KOPT-K1 (cell line): Measurements from ENCODE around the gene PLEKHA7.
"Not testable (repeated sequence)": the region's sequence is repeated elsewhere in the genome, so short reads cannot be mapped to it uniquely, and the experiment has no call there.

Experiments
- H3K27ac ChIP-seq: fragments of 200-600 bp; sonication (generic); 2 replicates; pipeline ENCODE4 v1.5.1; 2016; ENCODE audit warnings: antibody characterized with exemption, mild to moderate bottlenecking, low read depth, low read length; ENCODE audit not compliant: poor library complexity, severe bottlenecking
- H3K36me3 ChIP-seq: fragments of 200-600 bp; sonication (generic); 2 replicates; pipeline ENCODE4 v1.5.1; 2017; ENCODE audit warnings: antibody characterized with exemption, mild to moderate bottlenecking, low read length, moderate library complexity; ENCODE audit not compliant: insufficient read depth
- H3K9me3 ChIP-seq: fragments of 200-600 bp; sonication (generic); 2 replicates; pipeline ENCODE4 v1.5.1; 2017; ENCODE audit warnings: antibody characterized with exemption, low read length, mild to moderate bottlenecking; ENCODE audit not compliant: insufficient read depth, poor library complexity, severe bottlenecking

PLEKHA7 gene, protein sequence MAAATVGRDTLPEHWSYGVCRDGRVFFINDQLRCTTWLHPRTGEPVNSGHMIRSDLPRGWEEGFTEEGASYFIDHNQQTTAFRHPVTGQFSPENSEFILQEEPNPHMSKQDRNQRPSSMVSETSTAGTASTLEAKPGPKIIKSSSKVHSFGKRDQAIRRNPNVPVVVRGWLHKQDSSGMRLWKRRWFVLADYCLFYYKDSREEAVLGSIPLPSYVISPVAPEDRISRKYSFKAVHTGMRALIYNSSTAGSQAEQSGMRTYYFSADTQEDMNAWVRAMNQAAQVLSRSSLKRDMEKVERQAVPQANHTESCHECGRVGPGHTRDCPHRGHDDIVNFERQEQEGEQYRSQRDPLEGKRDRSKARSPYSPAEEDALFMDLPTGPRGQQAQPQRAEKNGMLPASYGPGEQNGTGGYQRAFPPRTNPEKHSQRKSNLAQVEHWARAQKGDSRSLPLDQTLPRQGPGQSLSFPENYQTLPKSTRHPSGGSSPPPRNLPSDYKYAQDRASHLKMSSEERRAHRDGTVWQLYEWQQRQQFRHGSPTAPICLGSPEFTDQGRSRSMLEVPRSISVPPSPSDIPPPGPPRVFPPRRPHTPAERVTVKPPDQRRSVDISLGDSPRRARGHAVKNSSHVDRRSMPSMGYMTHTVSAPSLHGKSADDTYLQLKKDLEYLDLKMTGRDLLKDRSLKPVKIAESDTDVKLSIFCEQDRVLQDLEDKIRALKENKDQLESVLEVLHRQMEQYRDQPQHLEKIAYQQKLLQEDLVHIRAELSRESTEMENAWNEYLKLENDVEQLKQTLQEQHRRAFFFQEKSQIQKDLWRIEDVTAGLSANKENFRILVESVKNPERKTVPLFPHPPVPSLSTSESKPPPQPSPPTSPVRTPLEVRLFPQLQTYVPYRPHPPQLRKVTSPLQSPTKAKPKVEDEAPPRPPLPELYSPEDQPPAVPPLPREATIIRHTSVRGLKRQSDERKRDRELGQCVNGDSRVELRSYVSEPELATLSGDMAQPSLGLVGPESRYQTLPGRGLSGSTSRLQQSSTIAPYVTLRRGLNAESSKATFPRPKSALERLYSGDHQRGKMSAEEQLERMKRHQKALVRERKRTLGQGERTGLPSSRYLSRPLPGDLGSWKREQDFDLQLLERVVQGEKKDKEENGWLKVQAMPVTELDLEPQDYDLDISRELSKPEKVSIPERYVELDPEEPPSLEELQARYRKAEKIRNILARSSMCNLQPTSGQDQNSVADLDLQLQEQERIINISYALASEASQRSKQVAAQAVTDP

DNA sequence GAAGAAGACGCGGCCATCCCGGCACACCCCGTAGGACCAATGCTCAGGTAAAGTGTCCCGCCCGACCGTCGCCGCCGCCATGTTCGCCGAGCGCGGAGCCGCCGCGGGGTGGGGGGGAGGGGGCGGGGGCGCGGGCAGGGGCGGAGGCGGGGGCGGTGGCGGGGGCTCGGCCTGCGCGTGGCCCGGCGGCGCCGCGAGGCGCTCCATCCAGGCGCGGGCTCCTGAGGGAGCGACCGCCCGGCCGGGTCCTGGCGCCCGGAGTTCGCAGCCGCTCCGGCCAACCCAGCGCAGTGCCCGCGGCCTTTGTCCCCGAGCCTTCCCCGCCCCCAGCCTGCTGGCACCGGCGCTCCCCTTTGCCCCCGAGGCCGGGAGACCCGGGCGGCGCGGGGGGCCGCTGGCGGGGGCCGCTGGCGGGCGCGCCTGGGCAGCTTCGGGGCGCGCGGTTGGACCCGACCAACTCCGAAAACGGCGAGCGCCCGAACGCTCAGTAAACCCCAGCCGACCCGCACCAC is at the start of gene PLEKHA7:
Gene PLEKHA7 (minus strand): TSS at position 94 of the 512 bp plus-strand sequence. CDS start 13 bp downstream, at position 81.
- no peak within 1 kb of the TSS for H3K27ac ChIP-seq

DNA sequence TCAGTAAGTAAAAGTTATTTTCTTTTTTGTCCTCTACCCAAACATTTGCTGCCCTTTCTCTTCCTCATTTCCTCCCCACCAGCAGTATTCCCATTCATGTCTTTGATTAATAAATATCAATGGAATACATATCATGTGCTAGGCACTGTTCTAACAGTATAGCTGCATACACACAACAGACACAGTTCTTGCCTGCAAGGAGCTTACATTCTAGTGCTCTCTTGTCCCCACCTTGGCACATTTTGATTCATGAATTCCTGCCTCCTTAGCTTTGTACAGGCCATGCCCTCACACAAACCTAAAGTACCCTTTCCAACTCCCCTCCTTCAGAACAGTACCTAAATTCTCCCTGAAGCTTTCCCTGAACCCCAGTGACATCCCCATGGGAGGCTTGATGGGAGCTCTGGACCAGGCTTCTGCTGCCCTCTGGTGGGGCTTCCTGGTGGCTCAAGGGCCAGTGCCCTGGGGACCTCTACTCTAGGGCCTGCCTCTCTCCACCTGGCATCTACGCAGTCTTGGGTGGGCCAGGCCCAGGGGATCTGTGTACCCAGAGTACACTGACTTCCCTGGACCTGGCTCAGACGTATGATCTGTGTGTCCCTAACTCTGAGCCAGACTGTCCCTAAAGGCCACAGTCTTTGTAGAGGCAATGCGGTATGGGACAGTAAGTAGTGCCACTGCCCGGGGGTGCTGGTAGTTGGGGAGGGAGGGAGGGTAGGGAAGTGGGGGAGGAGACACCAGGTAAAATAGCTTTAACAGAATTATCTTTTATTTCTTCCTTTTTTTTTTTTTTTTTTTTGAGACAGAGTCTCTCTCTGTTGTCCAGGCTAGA is 49.2 kb upstream of the PLEKHA7 start:
- H3K36me3 ChIP-seq, result no peaks in the 10 kb centered on the region
- H3K27ac ChIP-seq, result no peak overlapping the region
- no peaks in the 10 kb centered on the region for H3K9me3 ChIP-seq

More for the DNA sequence above, at the start of gene PLEKHA7:
- Histone ChIP-seq H3K9me3 (no peaks in the 10 kb centered on the region), H3K36me3 (no peaks in the 10 kb centered on the region)

DNA sequence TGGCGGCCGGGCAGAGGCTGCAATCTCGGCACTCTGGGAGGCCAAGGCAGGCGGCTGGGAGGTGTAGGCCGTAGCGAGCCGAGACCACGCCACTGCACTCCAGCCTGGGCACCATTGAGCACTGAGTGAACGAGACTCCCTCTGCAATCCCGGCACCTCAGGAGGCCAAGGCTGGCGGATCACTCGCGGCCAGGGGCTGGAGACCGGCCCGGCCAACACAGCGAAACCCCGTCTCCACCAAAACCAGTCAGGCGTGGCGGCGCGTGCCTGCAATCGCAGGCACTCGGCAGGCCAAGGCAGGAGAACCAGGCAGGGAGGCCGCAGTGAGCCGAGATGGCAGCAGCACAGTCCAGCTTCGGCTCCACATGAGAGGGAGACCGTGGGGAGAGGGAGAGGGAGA is 36.9 kb upstream of the PLEKHA7 start:
- not testable (repeated sequence) for H3K9me3 ChIP-seq, H3K27ac ChIP-seq, H3K36me3 ChIP-seq

DNA sequence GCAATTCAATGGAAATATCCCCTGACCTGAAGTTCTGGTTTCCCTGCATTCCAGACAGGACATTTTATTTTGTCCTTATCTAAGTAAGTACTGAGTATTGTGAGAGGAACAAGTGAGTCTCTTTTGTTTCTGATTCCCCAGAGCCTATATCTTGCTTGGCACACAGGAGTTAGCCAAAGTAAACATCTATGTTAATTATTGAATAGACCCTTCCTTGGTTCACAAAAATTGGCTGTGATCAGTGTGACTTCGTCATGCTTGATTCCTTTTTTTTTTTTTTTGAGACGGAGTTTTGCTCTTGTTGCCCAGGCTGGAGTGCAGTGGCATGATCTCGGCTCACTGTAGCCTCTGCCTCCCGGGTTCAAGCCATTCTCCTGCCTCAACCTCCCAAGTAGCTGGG is 34.3 kb upstream of the PLEKHA7 start:
- not testable (repeated sequence) for H3K27ac ChIP-seq, H3K9me3 ChIP-seq, H3K36me3 ChIP-seq

DNA sequence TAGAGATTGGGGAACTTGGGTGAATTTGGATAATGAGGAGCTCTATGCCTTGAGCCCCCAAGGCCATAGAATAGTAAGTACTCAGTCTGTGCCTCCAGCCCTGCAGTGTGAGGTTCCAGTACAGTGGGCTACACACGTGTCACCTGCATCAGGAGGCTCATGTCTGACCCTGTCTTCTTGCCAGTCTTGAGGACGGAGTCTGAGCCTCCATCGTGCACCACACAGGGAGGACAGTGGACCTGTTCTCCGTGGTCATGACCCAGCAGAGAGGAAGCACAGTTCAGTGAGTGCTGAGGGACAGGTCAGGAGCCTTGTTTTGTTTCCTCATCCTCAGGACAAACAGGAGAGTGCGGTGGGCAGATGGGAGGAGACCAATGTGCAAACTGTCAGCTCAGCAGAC is 32.5 kb upstream of the PLEKHA7 start:
- Histone ChIP-seq H3K9me3 (no peaks in the 10 kb centered on the region), H3K36me3 (no peaks in the 10 kb centered on the region), H3K27ac (no peak overlapping the region)

DNA sequence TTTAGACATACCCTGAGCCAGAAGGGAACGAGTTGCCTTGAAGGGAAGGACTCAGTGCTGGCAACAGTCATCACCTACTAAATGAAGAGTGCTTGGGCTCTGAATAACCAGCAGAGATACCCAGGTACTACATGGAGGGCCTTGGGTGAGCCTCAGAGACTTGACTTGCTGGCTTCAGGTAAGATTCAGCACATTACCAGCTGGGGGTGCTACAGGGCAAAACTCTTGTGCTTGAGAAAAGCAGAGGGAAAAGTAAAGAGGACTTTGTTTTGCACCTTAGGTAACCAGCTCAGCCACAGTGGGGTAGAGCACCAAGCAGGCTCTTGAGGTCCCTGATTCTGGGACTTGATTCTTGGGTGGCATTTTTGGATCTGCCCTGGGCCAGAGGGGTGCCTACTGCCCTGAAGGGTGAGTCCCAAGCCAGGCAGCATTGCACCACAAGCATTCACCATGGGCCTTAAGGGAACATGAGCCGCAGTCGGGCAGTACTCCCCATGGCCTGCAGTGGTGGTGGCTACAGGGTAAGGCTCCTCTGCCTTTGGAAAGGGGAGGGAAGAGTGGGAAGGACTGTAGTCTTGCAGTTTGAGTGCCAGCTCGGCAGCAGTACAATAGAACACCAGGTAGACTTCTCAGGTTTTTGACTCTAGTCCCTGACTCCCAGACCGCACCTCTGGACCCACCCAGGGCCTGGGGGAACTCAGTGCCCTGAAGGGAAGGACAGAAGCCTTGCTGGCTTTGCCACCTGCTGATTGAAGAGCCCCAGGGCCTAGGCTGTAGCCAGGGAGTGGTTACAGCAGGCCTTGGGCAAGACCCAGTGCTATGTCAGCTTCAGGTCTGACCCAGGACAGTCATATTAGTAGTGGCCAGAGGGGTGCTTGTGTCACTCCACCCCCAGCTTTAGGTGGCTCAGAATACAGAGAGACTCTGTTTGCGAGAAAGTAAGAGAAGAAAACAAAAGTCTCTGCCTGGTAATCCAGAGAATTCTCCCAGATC is 22.7 kb upstream of the PLEKHA7 start:
- H3K9me3 ChIP-seq, result no peaks in the 10 kb centered on the region
- no peak overlapping the region for H3K27ac ChIP-seq
- no peaks in the 10 kb centered on the region for H3K36me3 ChIP-seq

DNA sequence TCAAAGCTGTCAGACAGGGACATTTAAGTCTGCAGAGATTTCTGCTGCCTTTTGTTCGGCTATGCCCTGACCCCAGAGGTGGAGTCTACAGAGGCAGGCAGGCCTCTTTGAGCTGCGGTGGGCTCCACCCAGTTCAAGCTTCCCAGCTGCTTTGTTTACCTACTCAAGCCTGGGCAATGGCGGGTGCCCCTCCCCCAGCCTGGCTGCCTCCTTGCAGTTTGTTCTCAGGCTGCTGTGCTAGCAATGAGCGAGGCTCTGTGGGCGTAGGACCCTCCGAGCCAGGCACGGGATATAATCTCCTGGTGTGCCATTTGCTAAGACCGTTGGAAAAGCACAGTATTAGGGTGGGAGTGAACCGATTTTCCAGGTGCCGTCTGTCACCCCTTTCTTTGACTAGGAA is 19.8 kb upstream of the PLEKHA7 start:
- H3K27ac ChIP-seq, H3K9me3 ChIP-seq, H3K36me3 ChIP-seq: not testable (repeated sequence)

DNA sequence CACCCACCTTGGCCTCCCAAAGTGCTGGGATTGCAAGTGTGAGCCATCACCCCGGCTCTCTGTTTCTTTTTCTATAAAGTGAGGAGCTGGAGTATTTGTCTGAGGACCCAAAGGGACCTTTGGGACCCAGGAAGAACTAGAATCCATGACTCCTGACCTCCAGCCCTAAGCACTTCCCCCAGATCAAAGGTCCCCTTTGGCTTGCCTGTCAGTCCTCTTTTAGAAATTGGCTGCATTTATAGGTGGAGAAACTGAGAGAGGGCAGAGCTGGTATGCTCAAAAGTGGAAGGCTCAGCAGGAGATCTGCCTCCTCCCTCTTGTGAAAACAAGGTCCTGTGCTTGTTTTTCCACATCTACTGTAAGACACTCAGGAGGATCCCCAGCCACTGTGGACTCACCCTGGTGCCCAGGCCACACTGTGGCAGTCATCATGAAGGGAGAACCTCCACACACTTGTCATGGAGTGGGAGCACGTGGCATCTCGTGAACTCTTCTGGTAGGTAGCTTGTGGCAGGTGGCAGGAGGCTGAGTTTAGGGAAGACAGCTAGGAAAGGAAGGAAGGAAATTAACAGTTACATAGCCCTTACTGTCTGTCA is 12.4 kb upstream of the PLEKHA7 start:
- H3K9me3 ChIP-seq, result no peaks in the 10 kb centered on the region
- H3K27ac ChIP-seq, result no peak overlapping the region
- H3K36me3 ChIP-seq, result no peaks in the 10 kb centered on the region

DNA sequence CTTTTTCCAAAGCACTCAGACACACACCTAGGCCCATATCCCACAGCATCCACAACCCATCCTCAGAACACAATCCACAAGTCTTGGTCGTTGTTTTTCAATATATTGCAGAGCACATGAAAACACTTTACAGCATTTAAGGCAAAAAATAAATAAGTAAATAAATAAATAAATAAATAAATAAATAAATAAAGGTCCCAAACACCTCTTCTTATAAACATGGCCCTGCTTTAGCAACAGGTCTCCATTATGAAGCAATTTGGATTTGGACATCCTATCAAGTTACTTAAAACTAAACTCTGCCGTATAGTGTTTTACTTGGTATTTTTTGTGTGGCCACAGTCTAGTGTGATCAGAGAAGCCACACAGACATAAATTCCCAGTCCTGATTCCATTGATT is 10.7 kb upstream of the PLEKHA7 start:
- H3K36me3 ChIP-seq, result no peaks in the 10 kb centered on the region
- H3K9me3 ChIP-seq, result no peaks in the 10 kb centered on the region
- no peak overlapping the region for H3K27ac ChIP-seq

DNA sequence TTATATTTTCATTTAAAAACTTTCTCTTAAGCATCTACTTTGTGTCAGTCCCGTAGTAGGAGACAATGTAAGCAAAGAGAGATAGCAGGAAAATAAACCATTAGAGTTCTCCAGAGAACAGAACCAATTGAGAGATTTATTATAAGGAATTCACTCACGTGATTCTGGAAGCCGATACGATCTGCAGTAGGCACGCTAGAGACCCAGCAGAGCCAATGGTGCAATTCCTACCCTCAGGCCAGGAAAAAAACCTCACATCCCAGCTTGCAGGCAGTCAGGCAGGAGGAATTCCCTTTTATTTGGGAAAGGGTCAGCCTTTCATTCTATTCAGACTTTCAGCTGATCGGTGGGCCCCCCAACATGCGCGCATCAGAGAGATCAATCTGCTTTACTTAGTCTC is 7.3 kb upstream of the PLEKHA7 start:
- no peaks in the 10 kb centered on the region for H3K9me3 ChIP-seq
- H3K27ac ChIP-seq, result no peak overlapping the region
- H3K36me3 ChIP-seq, result no peaks in the 10 kb centered on the region

DNA sequence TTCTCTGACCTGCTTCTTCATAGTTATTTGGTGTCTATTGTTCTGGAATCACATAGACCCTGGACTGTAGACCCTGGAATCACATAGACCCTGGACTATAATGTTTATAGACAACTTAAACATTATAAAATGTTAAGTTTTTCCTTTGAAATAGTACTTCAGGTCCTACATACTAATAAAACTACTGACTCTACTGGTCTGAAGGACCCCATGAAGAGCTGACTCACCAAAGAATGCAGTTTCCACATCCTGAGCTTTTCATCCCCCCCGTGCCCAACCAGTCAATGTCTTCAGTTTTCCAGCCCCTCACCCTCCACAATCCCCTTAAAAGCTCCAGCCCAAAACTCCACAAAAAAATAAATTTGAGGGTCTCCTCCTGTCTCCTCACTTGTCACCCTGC is 6.6 kb upstream of the PLEKHA7 start:
- no peaks in the 10 kb centered on the region for H3K9me3 ChIP-seq
- no peaks in the 10 kb centered on the region for H3K36me3 ChIP-seq
- H3K27ac ChIP-seq, result no peak overlapping the region

DNA sequence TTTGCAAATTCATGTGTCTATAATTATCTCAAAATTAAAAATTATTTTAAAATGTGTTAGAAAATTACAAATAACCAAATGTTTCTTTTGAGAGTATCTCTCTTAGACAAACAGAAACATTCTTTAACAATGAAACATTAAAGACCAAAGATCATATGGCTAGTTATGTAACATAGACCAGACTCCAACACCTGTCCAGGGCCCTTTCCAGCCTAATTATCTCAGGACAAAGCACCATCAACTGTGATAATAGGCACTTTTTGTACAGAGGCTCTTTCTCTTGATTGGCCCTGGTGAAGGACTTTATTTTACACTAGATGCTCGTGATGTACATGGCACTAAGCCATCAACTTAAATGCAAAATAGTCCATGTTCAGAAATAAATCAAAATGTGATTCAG is 5.0 kb upstream of the PLEKHA7 start:
- H3K9me3 ChIP-seq, result no peaks in the 10 kb centered on the region
- H3K27ac ChIP-seq, result no peak overlapping the region
- H3K36me3 ChIP-seq, result no peaks in the 10 kb centered on the region

DNA sequence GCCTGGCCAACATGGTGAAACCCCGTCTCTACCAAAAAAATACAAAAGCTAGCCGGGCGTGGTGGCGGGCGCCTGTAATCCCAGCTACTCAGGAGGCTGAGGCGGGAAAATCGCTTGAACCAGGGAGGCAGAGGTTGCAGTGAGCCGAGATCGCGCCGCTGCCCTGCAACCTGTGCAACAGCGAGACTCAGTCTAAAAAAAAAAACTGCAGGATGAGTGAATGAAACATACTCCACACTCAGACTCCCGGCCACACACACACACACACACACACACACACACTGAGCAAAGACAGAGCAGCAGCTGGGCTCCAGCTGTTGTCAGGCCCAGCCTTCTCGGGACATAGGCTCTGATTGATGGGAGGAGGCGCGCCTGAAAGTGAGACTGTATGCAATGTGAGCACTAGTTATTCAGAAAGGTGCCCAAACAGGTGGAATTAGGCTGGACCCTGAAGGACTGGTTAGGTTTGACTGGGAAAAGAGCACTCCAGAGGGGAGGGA is 1.5 kb upstream of the PLEKHA7 start:
- Histone ChIP-seq H3K9me3 (no peaks in the 10 kb centered on the region), H3K36me3 (no peaks in the 10 kb centered on the region), H3K27ac (no peak overlapping the region)
